ENCODE measurements around the gene ITPR2.

DNA sequence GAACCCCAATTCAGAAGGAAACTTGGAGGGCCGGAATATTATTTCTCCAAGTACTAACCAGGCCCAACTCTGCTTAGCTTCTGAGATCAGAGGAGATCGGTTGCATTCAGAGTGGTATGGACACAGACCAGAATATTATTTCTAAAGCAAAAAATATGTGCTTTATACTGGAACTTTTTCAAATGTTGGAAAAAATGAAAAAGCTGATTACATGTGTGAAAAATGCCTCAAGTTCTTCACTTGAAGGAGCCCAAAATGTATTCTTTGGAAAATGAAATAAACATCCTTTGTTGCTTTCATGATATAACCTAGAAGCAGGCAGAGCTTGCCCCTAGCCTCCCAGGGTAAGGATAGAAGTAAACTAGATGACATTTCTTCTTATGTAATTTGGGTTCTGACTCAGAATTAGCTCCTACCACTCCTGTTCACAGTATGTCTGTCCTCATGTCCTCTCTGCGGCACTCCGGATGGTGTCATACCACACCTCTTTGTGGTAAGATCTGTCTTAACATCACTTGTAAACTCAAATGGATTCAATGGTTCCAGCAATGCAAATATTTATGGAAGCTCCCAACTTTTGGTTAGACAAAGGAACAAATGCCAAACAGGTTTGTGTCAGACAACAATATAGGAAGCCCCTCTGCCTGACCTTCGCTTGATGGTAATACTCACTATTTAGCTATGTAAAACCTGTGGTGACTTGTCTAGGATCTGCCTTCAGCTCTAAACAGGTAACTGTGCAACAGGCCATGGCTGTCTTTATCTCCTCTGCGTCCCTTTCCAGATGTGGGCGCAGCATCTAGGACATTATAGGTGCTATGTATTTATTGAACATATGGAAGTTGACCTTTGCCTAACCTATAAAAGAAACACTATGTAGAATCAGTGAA is 459.1 kb downstream of the ITPR2 start:
- TF ChIP-seq, protein P1, sequence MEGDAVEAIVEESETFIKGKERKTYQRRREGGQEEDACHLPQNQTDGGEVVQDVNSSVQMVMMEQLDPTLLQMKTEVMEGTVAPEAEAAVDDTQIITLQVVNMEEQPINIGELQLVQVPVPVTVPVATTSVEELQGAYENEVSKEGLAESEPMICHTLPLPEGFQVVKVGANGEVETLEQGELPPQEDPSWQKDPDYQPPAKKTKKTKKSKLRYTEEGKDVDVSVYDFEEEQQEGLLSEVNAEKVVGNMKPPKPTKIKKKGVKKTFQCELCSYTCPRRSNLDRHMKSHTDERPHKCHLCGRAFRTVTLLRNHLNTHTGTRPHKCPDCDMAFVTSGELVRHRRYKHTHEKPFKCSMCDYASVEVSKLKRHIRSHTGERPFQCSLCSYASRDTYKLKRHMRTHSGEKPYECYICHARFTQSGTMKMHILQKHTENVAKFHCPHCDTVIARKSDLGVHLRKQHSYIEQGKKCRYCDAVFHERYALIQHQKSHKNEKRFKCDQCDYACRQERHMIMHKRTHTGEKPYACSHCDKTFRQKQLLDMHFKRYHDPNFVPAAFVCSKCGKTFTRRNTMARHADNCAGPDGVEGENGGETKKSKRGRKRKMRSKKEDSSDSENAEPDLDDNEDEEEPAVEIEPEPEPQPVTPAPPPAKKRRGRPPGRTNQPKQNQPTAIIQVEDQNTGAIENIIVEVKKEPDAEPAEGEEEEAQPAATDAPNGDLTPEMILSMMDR (IDR thresholded peaks at IDR 0.05; ENCODE audit: low read length) = no peak
- TF ChIP-seq EZH2 (IDR thresholded peaks at IDR 0.05; ENCODE audit: borderline replicate concordance, low read length) = no peak

Measured in OCI-LY1 (cell line).